ENCODE data around the gene COL5A3.
A peak's percentile ranks its signal among the peaks of the same experiment; 100 is the strongest.

Gene COL5A3

DNA sequence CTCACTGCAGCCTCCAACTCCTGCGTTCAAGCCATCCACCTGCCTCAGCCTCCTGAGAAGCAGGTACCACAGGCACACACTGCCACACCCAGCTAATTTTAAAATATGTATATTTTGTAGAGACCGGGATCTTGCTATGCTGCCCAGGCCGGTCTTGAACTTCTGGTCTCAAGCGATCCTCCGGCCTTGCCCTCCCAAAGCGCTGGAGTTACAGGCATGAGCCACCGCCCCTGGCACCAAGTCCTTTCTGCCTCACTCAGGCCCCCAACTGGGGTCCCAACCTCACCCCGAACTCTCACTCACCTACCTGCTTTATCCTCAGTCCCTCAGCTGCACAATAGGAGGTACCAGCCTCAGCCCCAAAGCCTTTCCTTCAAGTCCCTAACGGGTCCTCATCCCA lies 635 bp upstream of the COL5A3 start:
- DNase-seq (ENCODE audit: low read depth in 2 of 2) = no peak

DNA sequence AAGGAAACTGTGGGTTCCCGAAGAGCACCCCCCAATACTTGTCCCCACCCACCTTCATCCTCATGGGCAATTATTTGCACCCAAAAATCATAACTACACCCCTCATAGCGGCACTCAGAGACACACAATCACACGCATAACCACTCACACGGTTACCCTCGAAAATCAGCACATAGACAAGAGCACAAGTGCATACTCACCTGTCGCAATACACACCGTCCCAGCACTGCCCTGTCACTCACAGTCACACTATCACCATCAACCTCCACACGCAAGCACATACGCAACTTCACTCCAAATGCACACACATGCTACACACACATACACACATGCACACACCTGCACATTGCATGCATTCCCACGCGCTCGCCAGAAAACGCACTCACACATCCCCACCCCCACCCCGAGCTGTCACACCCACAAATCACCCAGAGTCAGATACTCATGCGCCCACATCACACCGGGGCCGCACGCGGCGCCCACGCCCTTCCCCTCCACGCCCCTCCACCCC lies 535 bp downstream of the COL5A3 start:
- DNase-seq (ENCODE audit: low read depth in 2 of 2) = no peak

DNA sequence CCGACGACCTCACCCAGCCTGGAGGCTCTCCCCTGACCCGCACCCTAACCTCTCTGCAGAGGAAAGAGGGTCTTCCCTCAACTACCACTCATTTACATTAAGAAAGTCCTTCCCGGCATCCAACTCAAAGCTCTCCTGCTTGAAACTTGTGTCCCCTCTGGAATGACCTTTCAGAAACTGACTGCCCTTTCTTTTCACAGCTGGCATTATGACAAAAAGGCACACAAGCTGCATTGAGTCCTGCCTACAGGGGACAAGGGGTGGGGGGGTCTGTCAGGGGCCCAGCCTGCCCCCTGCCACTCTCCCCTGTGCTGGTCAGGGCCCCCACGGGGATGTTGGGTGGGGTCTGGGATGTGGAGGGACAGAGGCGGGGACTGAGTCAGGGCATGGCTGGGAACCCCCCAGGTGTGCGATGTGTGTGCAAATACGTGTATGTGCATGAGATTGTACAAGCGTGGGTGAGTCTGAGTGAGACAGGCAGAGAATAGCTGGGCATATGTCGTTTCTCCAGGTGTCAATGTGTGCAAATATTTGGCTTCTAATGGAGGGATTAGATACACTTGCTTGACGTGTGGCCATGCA lies 2.0 kb downstream of the COL5A3 start:
- no peak for DNase-seq (ENCODE audit: low read depth in 2 of 2)

DNA sequence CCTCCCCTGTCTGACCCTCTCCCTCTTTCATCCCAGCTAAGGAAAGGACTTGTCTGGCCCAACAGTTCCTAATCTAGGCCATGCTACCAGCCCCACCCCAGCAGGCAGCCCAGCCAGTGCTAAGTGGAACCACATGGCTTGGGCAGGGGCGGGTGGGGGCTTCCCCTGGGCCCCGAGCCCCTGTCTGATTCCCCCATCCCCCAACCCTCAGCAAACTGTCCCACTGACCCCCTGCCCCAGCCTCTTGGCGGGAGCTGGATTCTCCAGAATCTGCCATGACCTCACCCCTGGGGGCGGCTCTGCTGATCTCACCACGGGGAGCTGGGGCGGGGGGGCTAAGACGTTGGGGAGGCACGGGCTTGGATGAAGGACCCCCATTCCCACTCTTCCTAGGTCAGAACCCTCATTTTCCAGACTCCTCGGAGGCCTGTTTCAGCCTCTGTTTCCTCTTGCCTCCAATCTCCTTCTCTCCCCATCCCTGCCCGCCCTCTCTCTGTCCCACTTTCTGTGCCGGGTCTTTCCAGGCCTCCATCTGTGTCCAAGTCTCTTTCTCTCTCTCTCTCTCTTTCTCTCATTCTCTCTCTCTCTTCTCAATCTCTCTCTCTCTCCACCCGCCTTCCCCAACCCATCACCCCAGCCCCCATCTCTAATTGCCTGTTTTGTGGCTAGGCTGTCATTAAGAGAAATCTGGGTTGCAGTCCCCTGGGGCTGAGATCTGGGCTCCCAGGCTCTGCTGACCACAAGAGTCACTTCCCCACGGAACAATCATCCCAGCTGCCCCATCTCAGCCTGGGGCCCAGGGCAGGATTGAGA lies 2.7 kb downstream of the COL5A3 start:
- DNase-seq (ENCODE audit: low read depth in 2 of 2) = no peak

DNA sequence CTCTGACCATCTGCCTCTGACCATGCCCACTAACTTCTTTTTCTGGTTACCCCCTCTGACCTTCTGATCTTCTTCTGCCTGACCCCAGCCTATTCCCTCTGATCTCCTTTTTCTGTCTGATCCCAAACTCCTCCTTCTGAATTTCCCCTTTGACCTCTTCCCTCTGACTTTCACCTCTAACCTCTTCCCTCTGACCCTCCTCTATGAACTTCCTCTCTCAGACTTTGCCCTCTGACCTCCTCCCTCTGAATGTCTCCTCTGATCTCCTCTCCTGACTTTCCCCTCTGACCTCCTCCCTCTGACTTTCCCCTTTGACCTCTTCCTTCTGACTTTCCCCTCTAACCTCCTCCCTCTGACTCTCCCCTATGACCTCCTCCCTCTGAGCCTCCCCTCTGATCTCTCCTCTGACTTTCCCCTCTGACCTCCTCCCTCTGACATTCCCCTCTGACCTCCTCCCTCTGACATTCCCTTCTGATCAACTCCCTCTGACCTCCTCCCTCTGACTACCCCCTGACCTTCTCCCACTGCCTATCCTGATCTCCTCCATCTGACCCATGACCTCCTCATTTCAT lies 3.5 kb downstream of the COL5A3 start:
- no peak for DNase-seq (ENCODE audit: low read depth in 2 of 2)

DNA sequence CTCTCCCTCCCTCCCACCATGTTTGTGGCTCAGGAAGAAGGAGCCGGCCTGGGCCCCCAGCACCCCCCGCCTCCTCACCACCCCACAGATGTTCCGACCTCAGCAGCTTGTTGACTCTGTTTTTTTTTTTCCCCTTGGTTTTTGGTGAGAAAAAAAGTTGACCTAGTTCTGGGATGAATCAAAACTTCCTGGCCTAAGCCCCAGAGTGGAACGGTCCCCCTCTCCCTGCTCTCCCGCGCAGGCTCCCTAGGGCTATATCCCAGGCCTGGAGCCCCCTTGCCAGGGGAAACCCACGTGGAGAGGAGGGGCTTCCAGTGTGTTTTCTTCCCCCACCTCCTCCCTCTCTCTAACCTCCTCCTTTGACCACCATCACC lies 4.0 kb downstream of the COL5A3 start:
- DNase-seq (ENCODE audit: low read depth in 2 of 2) = no peak

DNA sequence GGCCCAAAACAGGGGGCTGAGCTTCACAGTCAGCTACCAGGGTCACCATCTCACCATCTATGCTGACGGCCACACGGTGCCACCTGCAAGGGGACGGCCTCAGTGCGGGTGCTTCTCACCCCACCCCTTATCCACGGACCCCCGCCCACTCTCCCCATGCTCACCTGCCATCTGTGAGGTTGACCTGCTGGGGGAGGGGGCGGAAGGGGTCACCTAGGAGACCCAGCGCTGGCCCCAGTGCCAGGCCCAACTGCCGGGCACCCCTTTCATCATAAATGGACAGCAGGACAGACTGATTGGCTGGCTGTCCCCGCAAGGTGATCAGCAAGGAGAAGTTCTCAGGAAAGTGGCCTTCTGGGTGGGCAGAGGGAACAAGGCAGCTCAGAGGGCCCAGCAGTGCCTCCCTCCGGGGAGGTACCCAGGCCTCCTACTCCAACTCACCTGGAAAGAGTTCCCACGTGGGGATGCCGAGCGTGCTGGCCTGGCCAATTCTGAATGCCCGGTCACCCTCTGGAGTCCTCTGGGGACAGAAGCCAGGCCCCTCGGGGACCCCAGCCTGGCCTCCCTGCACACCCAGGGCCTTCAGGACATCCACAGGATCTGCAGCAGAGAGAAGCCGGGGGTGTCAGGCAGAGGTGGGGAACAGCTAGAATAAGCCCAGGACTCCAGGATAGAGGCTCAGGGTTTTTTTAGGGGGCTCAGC lies 4.5 kb downstream of the COL5A3 start:
- DNase-seq (ENCODE audit: low read depth in 2 of 2) = no peak

DNA sequence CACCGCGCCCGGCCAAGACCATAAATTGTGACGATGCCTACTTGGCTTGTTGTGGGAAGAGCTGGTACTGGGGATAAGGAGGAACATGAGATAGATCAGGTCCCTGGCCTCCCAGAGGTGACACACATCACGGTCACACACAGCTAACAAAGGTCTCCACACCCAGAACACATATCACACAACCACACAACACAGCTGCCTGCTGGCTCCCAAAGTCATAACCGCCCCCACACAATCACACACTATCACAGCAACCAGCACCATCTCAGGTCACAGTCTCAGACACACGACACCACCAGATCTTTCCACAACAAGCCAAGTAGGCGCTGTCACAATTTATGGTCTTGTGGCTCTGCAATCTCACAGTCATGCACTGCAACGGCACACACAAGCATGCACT lies 5.7 kb downstream of the COL5A3 start:
- no peak for DNase-seq (ENCODE audit: low read depth in 2 of 2)

DNA sequence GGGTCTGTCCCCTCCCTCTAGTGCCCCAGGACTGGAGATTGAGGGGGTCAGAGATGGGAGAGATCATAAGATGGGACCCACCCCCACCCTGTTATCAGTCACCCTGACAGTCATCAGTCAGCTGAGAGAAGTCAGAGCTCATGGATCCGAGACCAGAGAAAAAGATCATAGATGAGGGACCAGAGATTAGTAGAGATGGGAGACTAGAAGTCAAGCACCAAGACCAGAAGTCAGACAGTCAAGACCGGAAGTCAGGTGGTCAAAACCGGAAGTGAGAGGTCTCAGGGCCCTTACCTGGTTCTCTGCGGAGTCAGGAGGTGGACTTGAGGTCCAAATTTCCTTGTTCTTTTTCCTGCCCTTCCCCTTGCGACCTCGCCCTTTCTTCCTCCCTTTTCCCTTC lies 7.0 kb downstream of the COL5A3 start:
- no peak for DNase-seq (ENCODE audit: low read depth in 2 of 2)

DNA sequence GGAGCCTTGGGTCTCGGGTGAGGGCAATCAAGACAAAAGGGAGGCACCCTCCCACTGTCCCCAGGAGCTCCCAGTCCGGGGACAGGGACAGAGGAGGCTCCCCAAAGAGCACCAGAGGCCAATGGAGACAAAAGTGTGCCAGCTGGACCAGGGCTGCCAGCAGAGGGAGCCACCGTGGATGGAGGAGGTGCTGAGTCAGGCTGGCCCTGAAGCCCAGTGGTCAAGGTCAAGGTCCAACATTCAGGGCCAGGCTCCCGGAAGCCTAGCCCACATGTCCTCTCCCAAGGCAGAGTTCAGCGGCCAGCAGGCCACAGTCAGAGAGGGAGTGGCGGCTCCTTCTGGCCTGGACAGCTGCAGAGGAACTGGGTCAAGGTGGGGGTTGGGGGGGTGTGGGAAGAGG lies 8.4 kb downstream of the COL5A3 start:
- no peak for DNase-seq (ENCODE audit: low read depth in 2 of 2)

DNA sequence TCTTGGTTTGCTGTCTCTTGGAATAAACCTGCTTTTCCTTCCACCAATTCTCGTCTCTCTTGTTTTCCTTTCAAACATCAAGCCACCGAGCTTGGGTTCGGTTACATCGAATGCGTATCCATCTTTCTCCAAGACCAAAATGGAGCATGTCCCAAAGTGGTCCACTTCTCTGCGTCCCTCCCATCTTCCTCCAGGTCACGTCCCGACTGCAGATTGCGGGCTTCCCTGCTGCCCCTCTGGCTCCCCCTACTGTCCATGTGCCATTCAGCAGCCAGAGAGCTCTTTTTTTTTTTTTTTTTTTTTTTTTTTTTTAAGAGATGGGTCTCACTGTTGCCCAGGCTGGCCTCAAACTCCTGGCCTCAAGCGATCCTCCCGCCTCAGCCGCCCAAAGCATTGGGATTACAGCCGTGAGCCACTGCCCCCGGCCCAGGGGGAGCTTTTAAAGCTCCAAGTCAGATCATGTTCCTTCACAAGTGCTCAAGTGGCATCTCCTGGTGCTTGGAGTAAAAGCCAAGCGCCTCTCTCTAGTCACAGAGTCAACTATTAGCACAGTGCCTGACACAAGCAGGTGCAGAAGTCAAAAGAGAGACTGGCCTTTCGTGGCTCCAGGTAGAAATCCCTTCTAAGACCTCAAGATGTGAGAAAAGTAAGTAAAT lies 10.0 kb downstream of the COL5A3 start:
- DNase-seq (ENCODE audit: low read depth in 2 of 2) = peak; percentile 31 to 64

DNA sequence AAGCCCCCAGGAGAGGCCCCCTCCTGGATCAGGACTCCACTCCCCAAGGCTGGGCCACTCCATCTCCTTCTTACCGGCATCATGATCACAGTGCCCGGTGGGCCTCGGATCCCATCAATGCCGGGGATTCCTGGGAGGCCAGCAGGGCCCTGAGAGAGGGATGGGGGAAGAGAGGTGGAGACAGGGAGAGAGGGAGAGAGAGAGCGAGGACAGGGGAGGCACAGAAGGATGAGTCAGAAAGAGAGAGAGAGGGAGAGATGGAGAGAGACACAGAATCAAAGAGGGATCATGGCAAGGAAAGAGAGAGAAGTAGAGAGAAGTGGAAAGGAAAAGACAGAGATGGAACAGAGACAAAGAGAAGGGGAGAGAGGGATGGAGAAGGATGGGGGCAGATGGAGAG lies 13.8 kb downstream of the COL5A3 start:
- DNase-seq (ENCODE audit: low read depth in 2 of 2) = no peak

DNA sequence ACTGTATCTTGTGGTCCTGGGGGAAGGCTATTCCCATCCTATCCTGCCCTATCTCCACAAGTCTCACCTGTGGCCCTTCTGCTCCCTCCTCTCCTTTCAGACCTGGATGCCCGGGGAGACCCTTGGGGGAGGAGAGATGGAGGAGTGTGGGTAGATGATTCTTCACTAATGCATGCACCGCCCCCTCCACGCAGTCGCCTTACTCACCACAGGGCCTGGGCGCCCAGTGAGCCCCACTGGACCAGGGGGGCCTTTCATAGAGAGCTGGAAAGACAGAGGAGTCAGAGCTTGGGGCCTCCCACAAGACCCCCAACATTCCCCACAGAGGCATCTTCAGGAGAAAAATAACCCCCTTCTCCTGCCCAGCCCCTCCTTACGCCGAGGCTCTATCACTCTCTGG lies 14.3 kb downstream of the COL5A3 start:
- no peak for DNase-seq (ENCODE audit: low read depth in 2 of 2)

DNA sequence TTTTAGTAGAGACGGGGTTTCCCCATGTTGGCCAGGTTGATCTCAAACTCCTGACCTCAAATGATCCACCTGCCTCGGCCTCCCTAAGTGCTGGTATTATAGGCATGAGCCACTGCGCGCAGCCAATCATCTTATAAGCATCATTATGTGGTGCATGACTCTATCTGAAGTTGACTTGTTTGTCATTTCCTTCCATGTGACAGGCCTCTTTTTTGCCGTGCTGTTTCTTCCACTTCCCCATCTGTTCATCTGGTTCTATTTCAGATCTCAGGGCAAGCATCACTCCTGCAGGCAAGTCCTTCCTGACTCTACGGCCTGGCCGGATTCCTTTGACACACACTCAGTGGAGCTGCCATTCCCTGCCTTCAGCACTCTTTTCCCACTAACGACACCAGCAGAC lies 15.2 kb downstream of the COL5A3 start:
- DNase-seq (ENCODE audit: low read depth in 2 of 2) = no peak

DNA sequence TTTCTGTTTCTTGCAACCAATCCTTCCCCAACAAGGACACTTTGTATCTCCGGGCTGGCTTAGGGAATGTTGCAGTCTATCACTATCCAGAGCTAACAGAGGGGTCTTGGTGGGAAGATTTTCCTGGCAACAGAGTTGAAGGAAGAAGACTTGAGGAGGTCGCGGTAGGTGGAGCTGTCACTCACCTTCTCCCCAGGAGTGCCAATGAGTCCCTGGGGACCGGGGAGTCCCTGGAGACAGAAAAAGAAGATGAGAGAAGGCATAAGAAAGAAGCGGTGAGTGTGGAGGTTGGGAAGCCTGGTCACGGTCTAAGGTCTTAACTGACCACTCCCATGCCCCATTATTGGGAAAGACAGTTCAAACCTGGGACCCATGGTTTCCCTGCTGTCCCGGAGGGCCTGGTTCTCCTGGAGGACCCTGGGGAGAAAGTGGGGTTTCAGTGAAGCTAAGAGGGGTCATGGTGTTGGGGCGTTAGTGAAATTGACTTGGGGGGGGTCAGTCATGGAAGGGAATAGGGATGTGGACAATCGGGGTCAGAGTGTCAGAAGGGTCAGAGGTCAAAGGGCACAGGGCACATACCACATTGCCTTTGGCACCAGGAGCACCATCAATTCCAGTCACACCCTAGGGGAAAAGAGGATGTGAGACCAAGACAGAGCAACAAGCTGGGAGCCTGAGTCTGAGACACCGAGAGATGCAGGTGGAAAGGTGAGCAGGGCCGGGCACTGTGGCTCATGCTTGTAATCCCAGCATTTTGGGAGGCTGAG lies 18.7 kb downstream of the COL5A3 start:
- no peak for DNase-seq (ENCODE audit: low read depth in 2 of 2)

DNA sequence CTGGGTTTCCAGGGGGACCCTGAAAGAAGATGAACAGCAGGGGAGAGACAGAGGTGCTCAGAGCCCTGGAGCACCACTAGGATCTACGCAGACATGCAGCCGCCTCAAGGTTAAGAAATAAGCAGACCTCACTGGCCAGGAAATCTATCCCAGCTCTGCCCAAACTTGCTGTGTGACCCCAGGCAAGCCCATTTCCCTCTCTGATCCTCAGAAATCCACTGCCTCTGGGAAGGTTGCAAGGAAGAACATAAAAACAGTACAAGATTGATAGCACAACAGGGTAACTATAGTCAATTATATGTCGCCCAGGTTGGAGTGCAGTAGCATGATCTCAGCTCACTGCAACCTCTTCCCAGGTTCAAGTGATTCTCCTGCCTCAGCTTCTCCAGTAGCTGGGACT lies 20.8 kb downstream of the COL5A3 start:
- DNase-seq (ENCODE audit: low read depth in 2 of 2) = no peak

DNA sequence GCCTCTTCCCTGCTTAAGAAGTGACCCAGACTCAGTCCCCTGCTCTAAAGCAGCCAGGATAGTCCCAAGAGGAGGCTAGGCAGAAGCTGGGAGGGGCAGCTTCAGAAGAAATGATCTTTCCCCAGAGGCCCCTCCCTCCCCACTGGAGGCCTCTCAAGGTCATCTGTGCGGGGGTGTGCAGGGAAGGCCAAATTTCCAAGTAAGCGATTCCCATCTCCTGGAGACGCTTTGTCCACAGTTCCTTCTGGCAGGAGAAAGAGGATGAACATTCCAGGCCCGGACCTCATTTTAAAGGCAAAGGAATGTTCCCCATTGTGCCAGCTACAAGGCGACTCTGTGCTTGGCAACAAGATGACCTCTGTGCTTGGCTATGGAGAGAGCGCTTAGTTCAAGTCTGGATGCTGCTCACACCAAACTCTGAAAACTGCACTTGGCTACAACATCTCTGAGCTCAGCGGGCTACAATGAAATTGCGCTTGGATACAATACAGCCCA lies 23.5 kb downstream of the COL5A3 start:
- no peak for DNase-seq (ENCODE audit: low read depth in 2 of 2)

DNA sequence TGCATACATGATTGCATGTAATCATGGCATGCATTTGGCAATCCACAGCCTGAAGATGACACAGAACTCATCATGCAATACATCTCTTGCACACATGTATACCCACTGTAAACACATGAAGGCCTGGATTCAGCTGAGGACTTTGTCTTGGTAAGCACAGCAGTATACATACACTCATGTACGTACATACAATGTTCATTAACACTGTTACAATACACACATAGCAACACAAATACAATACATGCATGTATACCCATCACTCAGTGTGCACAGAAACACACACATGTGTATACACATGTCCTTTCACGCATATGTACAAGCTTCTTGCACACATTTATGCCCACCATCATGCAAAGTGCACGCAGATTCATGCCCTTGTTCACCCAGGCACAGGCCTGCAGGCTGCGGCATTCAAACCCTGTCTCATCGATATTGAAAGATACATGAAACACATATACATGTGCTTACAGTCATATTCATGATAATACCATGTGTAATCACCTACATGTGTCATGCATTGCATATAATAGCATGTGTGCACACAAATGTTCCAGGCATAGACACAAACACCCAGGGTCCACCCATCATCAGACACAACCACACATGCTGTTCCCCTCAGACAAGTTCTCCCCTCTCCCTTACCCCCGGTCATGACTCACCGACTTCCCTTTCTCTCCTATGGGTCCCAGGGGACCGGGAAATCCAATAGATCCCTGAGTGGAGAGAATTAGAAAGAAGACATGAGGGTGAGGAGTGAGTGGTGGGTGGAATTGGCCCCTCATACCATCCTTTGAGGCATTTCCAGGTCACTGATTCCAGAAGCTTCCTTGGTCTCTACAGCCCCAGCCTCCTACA lies 28.7 kb downstream of the COL5A3 start:
- DNase-seq (ENCODE audit: low read depth in 2 of 2) = no peak

DNA sequence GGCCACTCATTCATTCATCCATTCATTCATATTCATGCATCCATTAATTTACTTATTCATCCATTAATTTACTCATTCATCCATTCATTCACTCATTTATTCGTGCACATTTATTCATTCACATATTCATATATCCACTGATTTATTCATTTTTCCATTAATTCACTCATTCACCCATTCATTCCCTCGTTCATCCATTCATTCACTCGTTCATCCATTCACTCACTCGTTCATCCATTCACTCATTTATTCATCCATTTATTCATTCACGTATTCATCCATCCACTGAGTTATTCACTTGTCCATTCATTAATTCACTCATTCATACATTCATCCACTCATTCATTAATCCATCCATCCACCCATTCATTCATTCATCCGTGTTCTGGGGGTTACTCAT lies 38.2 kb downstream of the COL5A3 start:
- DNase-seq (ENCODE audit: low read depth in 2 of 2) = no peak
